SH-SY5Y (cell line): ENCODE results near the gene DDX54.

Experiments used
- GATA2 ChIP-seq: IDR thresholded peaks from 2 replicates; pipeline ENCODE4 v1.6.1; 2011; ENCODE audit warnings: mild to moderate bottlenecking, low read depth, low read length
- GATA3 ChIP-seq: IDR thresholded peaks from 2 replicates; pipeline ENCODE4 v1.6.1; 2011; ENCODE audit warnings: low read depth, mild to moderate bottlenecking, low read length, moderate library complexity

DNA sequence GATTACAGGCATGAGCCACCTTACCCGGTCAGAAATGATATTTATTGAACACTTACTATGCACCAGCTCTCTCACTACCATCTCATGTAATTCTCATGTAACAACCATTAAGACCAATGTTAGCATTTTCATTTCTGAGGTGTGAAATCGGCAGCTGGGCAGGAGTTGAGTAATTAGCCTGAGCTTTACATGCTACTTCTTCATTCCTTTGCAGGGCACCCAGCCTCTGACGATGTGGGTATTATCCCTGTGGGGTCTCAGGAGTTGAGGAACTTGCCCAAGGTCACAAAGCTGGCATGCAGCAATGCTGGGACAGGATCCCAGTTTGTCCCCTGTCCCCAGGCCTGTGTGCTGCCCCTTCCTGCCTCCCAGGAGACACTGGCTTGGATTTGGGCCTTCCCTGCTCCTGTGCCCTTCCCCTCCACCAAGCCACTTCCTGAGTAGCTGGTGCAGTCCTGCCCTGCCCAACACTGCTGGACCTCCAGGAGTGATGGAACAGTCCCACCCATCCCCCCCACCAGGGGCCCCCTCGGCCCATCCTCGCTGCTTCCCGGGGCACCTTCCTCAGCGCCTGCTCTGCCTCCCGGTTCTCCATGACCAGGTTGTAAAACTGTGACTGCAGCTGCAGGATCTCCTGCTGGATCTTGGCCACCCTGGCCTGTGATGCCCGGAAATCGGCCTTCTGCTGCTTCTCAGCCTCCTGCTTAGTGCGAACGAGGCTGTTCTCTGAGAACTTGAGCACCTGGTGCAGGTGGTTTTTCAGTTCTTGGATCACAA, 14.9 kb upstream of the DDX54 start:
- TF ChIP-seq GATA2 (no peak), GATA3 (no peak)
